K562 (cell line): ENCODE data around the gene TECTA.

ENCODE experiments used
- DPF2 ChIP-seq: fragments of 450-650 bp; IDR thresholded peaks from 2 replicates; pipeline ENCODE4 v1.6.1; 2016
- EZH2 ChIP-seq: IDR thresholded peaks from 2 replicates; pipeline ENCODE4 v1.6.1; 2012; ENCODE audit warnings: low read depth, mild to moderate bottlenecking, inconsistent platforms, low read length, borderline replicate concordance
- MITF ChIP-seq: IDR thresholded peaks from 2 replicates; pipeline ENCODE4 v1.6.1; 2014; ENCODE audit warnings: antibody characterized with exemption
- NR2C2 ChIP-seq, 2 experiments: fragments of 200-800 bp in 1 of 2; sonication (Bioruptor generic) in 1 of 2; sonication (generic) in 1 of 2; formaldehyde crosslinking in 1 of 2; IDR thresholded peaks; 2 replicates each; pipeline versions ENCODE4 v1.6.1 to v1.8.0; 2016 to 2022; ENCODE audit warnings: mild to moderate bottlenecking in 1 of 2, missing compliant biosample characterization in 1 of 2, missing genetic modification characterization in 1 of 2, missing genetic modification reagents in 1 of 2
- POLR2AphosphoS5 ChIP-seq: IDR thresholded peaks from 2 replicates; pipeline ENCODE4 v1.6.1; 2011; ENCODE audit warnings: mild to moderate bottlenecking, low read depth, low read length, moderate library complexity; ENCODE audit not compliant: control insufficient read depth, insufficient read depth
- TAF1 ChIP-seq: IDR thresholded peaks from 2 replicates; pipeline ENCODE4 v1.6.1; 2011; ENCODE audit warnings: mild to moderate bottlenecking, low read length, moderate library complexity; ENCODE audit not compliant: insufficient read depth, control insufficient read depth, severe bottlenecking; ENCODE audit errors: extremely low read depth
- ZNF212 ChIP-seq: fragments of 450-650 bp; formaldehyde crosslinking; IDR thresholded peaks from 2 replicates; pipeline ENCODE4 v1.4.0; 2020; ENCODE audit warnings: mild to moderate bottlenecking
- TF ChIP-seq, protein P1 (sequence below), 3 experiments: IDR thresholded peaks in 2 of 3; conservative IDR thresholded peaks in 1 of 3; 2 replicates each; pipeline ENCODE4 v1.5.1; 2011 to 2012; ENCODE audit warnings: low read length in 3 of 3, mild to moderate bottlenecking in 3 of 3, control low read depth in 2 of 3, improper control_type of control experiment in 1 of 3, inconsistent platforms in 1 of 3, low read depth in 1 of 3, mixed read lengths in 1 of 3, moderate library complexity in 1 of 3; ENCODE audit not compliant: insufficient read depth in 2 of 3

GRCh38 chr11:121063728-121064127 is 37.3 kb upstream of the TECTA start:
- TF ChIP-seq POLR2AphosphoS5 (no peak), TAF1 (no peak), EZH2 (no peak), ZNF212 (CRISPR knock-in tag) (no peak), NR2C2 (CRISPR knock-in tag; IDR thresholded peaks at IDR 0.05) (no peak), NR2C2 (tag; IDR thresholded peaks at IDR 0.05) (no peak), MITF (no peak), DPF2 (no peak)
- TF ChIP-seq, protein P1, sequence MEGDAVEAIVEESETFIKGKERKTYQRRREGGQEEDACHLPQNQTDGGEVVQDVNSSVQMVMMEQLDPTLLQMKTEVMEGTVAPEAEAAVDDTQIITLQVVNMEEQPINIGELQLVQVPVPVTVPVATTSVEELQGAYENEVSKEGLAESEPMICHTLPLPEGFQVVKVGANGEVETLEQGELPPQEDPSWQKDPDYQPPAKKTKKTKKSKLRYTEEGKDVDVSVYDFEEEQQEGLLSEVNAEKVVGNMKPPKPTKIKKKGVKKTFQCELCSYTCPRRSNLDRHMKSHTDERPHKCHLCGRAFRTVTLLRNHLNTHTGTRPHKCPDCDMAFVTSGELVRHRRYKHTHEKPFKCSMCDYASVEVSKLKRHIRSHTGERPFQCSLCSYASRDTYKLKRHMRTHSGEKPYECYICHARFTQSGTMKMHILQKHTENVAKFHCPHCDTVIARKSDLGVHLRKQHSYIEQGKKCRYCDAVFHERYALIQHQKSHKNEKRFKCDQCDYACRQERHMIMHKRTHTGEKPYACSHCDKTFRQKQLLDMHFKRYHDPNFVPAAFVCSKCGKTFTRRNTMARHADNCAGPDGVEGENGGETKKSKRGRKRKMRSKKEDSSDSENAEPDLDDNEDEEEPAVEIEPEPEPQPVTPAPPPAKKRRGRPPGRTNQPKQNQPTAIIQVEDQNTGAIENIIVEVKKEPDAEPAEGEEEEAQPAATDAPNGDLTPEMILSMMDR (IDR thresholded peaks at IDR 0.05 in 2 of 3, conservative IDR thresholded peaks at IDR 0.05 in 1 of 3; ENCODE audit: insufficient read depth in 2 of 3, low read depth in 1 of 3, low read length in 3 of 3) = peak; percentile 12 to 24 (median 17); a peak in 2 of 6 replicates
